GM19025 (cell line): Measurements from ENCODE around the gene MTR.
"Not testable (repeated sequence)": the region's sequence is repeated elsewhere in the genome, so short reads cannot be mapped to it uniquely, and the experiment has no call there.

Source experiments
- ATAC-seq: cut with Tn5 transposase; IDR thresholded peaks from one replicate; pipeline ENCODE4 v1.9.1; 2021; ENCODE audit warnings: mild to moderate bottlenecking, low read depth, moderate library complexity; ENCODE audit not compliant: unreplicated experiment

Gene MTR

DNA sequence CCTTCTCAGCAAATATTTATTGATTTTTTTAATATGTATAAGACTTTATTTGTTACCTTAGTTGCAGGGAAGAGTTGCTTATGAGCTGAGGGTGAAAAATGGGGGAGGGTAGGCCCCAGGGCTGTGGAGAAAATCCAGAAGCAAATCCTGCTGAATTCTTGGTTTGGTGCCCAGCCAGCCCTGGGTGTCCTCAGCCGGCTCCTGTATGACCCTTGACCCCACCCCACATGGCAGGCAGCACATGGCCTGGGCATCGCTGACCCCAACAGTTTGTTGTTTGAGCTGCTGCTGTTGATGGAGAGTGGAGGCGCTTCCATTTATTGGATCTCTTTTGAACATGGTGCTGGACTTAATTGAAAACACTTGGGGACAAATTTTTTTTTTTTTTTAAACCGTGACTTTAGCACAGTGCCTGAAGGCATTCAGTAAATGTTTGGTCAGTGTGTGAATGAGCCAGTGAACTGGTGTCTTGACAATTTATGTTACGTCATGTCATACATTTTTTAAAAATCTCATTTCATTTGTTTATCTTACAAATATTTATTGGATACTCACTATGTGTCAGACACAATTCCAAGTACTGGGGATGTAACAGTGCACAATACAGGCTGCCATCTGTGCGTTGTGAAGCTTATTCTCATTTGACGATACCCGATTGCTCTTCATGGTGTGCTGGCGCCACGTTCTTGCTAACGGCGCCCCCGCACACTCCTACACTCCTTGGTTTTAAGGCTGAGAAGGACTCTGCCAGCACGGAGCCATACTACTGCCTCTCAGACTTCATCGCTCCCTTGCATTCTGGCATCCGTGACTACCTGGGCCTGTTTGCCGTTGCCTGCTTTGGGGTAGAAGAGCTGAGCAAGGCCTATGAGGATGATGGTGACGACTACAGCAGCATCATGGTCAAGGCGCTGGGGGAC is 98.8 kb downstream of the MTR start:
- ATAC-seq = no peak

- no peak for ATAC-seq
Observed at GRCh38 chr1:236895665-236896387, 100.7 kb downstream of the MTR start.

- no peak for ATAC-seq
Observed at GRCh38 chr1:236896716-236897115, 101.6 kb downstream of the MTR start.

GRCh38 chr1:236904892-236905741 is 110.0 kb downstream of the MTR start:
- ATAC-seq = no peak

GRCh38 chr1:236907205-236907604 is 112.1 kb downstream of the MTR start:
- ATAC-seq = no peak

DNA sequence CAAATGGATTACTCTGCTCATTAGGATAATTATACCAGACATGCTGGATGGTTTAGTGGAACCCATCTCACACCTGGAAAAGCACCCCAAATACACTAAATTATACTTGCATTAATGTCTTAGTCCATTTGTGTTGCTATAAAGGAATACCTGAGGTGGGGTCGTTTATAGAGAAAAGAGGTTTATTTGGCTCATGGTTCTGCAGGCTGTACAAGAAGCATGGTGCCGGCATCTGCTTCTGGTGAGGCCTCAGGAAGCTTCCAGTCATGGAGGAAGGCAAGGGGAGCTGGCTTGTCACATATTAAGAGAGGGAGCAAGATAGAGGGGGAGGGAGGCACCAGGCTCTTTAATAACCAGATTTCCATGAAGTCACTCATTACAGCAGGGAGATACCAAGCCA is 113.6 kb downstream of the MTR start:
- no peak for ATAC-seq

- ATAC-seq = not testable (repeated sequence)
Observed at GRCh38 chr1:236911047-236911446, 116.0 kb downstream of the MTR start.

DNA sequence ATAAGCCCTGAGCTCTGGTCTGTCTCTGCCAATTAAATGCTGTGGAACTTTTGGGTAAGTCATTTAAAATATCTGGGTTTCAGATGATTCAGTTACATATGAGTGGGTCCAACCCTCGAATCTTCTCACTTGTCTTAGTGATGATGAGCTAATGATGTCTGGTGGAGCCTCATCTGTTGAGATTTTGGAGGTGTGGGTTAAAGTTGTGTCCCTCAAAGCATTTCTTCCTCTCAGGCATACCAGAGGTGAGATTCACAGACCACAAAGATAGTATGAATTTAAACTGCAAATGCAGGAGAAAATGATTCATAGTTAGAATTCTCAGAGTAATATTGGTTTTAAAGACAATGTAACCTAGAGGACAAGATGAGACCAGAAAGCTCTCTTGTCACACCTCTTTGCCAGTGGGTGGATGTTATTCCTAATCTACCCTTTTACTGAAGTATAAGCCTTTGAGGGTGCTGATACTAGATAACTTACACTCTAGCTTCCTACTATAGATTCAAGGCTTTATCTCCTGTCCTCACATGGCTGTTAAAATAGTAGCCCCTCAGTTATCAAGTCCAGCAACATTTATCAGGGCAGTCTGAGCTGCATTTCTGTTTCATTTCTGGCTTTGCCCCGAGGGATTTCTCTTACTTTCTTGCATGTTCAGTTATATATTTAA is 118.4 kb downstream of the MTR start:
- ATAC-seq = no peak

DNA sequence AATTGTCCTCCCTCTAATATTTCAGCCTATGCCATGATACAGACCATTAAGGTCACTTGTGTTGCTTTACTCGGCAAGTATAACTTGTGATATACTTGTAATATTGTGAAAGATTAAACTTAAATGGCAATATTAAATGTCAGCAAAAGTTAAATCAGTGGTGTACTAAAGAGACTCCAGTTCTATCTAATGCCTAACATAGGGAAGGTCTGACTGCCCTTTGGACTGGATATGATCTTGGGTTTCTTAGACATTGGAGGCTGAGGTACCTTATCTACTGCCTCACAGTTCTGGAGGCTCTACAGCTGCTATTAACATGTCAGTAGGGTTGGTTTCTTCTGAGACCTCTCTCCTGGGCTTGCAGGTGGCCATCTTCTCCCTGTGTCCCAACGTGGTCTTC is 119.3 kb downstream of the MTR start:
- ATAC-seq = no peak

DNA sequence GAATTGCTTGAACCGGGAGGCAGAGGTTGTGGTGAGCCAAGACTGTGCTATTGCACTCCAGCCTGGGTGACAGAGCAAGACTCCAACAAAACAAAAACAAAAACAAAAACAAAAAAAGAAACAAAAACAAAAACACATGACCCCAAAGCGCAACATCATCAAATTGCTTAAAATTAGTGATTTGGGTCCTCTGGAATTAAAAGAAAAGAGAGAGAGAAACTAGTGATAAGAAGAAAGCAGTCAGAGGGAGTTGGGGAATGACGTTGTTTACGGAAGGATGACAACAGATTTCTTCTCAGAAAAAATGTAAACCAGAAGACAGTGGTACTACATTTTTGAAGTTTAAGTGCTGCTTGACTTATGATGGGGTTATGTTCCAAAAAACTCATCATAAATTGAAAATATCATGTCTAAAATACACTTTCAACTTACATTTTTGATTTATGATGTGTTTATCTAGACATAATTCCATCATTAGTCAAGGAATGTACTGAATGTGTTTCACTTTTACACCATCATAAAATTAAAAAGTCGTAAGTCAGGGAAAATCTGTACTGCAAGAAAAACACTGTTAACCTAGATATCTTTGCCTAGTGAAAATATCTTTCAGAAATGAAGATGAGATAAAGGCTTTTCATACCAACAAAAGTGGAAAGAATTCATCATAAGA is 121.2 kb downstream of the MTR start:
- no peak for ATAC-seq

DNA sequence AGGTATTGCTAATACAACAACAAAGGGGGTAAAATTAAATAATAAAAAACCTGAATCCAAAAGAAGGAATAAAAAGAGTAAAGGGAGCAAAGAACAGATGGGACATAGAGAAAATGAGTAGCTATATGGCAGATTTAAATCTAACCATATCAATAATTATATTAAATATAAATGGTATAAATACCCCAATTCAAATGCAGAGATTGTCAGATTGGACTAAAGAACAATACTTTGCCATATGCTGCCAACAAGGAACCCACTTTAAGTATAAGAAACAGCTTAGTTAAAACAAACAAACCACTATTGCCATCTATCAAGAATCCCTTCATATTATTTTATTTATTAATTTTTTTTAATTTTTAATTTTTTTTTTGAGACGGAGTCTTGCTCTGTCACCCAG is 122.4 kb downstream of the MTR start:
- no peak for ATAC-seq

DNA sequence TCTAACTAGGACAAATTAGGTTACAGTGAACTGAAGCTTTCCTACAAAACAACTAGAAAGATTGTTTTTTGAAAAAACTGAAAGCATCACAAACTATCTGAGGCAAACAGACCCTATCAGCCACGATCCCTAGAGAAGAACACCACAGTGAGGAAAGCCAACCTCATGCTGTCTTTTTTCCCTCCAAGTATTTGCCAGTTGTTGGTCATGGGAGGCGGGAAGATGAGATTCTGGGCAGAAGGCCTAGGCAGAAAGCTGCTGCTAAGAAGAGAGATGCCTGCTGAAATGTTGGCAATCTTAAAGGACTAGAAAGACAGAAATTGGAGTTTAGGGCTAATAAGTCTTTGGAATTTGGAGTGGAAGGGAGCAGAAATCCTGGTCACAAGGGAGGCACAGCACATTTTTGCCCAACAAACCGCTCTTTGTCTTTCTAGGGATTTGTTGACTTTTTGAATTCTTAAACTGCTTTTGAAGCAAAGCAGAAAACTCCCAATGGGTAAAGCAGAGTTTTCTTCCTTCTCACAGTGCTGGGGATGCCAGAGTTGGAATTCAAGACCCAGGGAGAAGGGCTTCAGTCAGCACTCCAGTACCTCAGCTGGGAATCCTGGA is 125.3 kb downstream of the MTR start:
- ATAC-seq = no peak

DNA sequence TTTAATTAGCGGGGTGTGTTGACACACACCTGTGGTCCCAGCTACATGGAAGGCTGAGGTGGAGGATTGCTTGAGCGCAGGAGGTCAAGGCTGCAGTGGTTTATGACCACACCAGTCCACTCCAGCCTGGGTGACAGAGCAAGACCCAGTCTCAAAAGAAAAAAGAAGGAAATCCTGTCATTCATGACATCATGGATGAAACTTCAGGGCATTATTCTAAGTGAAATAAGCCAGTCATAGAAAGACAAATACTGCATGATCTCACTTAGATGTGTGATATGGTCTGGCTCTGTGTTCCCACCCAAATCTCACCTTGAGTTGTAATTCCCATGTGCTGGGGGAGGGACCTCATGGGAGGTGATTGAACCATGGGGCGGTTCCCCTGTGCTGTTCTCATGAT is 126.5 kb downstream of the MTR start:
- ATAC-seq = no peak

DNA sequence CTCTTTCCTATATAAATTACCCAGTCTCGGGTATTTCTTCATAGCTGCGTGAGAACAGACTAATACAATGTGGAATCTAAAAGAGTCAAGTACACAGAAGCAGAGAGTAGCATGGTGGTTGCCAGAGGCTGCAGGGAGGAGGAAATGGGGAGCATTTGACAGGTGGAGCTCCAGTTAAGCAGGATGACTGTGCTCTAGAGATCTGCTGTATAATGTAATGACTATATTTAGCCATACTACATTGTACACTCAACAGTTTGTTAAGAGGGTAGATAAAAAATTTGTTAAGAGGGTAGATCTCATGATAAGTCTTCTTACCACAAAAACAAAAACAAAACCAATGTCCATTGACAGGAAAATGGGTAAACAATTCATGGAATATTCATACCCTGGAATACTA is 127.1 kb downstream of the MTR start:
- no peak for ATAC-seq

GRCh38 chr1:236925386-236925785 is 130.3 kb downstream of the MTR start:
- ATAC-seq = no peak

GRCh38 chr1:236930503-236930902 is 135.4 kb downstream of the MTR start:
- no peak for ATAC-seq

DNA sequence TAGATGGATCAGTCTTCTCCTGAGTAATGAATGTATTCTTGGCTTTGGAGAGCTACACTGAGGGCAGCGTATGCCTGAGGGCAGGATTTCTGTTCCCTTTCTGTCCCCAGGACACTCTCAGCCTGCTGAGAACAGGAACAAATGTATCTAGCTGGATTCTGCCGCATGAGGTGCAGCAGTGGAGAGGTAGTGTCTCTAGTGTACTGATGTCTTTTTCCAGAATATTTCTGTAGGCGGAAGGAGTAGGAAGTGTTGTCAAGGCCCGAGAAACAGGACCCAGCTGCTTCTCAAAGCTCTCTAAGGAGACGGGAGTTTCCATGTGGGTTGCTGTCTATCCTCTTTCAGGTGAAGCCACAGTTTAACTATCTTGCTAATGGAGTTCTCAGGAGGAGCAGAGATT is 143.7 kb downstream of the MTR start:
- no peak for ATAC-seq

GRCh38 chr1:236942431-236942830 is 147.3 kb downstream of the MTR start:
- ATAC-seq = no peak

DNA sequence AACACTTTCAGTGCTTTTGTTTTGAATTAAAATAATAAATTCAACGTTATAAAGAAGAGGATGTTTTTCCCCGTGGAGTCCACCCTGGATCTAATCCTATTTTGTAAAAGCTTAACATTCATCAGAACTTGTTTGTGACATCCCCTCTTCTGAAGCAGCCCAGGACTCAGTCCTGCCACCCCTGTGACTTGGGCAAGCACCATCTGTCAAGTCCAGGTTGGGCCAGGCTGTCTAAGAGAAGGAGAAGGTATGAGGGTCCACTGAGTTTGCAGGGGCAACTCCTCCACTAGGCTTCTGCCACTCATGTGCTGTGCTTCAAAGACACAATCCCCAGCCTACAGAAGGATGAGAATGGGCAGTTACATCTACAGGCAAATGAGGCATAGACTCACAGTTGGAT is 149.5 kb downstream of the MTR start:
- no peak for ATAC-seq
